ENCODE results near the gene CACNA1A. TPM values are rescaled to one million over a fixed set of nuclear protein-coding genes. Genes with fewer than 3 reads are reported as not detected.

CACNA1A gene
- total and polyA plus RNA-seq, 2 of the 4 experiments (the other 2 are of a cell fraction) = 5.9 to 15.0 TPM

DNA sequence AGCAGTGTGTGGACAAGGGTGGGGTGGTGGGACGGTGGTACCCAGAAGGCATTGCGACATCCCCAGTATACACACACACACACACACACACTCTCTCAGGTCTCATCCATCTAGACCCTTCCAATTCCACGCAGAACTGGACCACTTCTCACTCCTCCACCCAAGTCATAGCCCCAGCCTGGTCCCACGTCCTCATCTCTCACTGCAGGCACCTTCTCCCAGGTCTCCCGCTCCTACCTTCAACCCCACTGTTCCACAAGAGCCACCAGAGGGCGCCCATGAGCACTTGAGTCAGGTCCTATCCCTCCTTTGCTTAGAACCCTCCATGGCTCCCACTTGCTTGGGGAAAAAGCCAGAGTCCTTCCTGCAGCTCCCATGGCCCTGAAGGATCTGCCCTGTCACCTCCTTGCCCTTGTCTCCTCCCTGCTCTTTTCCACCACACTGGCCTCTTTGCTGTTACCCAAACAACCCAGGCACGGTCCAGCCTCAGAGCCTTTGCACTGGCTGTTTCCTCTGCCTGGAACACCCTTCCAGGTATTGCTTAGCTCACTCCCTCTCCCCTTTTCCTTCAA, 293.4 kb downstream of the CACNA1A start:
- in situ Hi-C loops (cut with MboI; ENCODE audit: low sequenced_read_pairs) = no loop called here
- no peak overlapping the region for H3K23ac ChIP-seq (ENCODE audit: low read depth, low read length)
- ATAC-seq (ENCODE audit: low read depth) (no peak), DNase-seq (peak; percentile 43)
- no peaks in the 10 kb centered on the region for H3K9me3 ChIP-seq (ENCODE audit: control insufficient read depth, insufficient read depth, low read length)
- H3K27me3 ChIP-seq (ENCODE audit: control insufficient read depth, insufficient read depth, low read length) = no peaks in the 10 kb centered on the region
- no peaks in the 10 kb centered on the region for H3K79me1 ChIP-seq (ENCODE audit: low read depth in 1 of 2, low read length in 2 of 2)
- H2BK5ac ChIP-seq (ENCODE audit: low read depth, low read length, poor library complexity, severe bottlenecking) = no peak overlapping the region
- H3K27ac ChIP-seq (ENCODE audit: insufficient read depth, low read length) = no peak overlapping the region
- H2AK9ac ChIP-seq (replicated peaks; ENCODE audit: low read depth, low read length, poor library complexity) = no peak overlapping the region
- dilution Hi-C loops (cut with HindIII; ENCODE audit: low sequenced_read_pairs, unreplicated experiment) = no loop called here
- no TSS peak for BruUV-seq (replicated peaks)
- H3K9ac ChIP-seq (ENCODE audit: low read depth, low read length) = no peak overlapping the region
- H2AFZ ChIP-seq (replicated peaks; ENCODE audit: low read length, poor library complexity) = no peak overlapping the region
- no peak overlapping the region for H4K5ac ChIP-seq (ENCODE audit: low read depth, low read length)
- intact Hi-C loops (cut with micrococcal nuclease) = no loop called here
- peaks cover 2% of the 10 kb centered on the region; the same call in 1 of the 2 replicates for H3K36me3 ChIP-seq (ENCODE audit: control insufficient read depth, insufficient read depth, low read length)
- WGBS, 2 experiments (ENCODE audit: extremely low coverage in 2 of 2, insufficient read length in 1 of 2) = 19% methylated on average over 3 of the region's 7 CpGs; no CpG with 5 or more reads in 1 of the 2 experiments
- CTCF ChIA-PET = no interaction called here
- no peak overlapping the region for H4K91ac ChIP-seq (ENCODE audit: insufficient read depth, low read depth, low read length)
- H4K20me1 ChIP-seq (ENCODE audit: insufficient read depth, low read length) = no peaks in the 10 kb centered on the region
- H3K18ac ChIP-seq (ENCODE audit: low read depth, low read length) = no peak overlapping the region
- H3K4me1 ChIP-seq (ENCODE audit: control insufficient read depth, insufficient read depth, low read length) = peaks cover 2% of the 10 kb centered on the region; the same call in 1 of the 2 replicates
- H3K14ac ChIP-seq (replicated peaks; ENCODE audit: low read depth, low read length) = no peak overlapping the region
- H2BK20ac ChIP-seq (ENCODE audit: low read depth, low read length) = no peak overlapping the region
- H3K9me1 ChIP-seq (ENCODE audit: insufficient read depth, low read length) = no peaks in the 10 kb centered on the region
- H3K4me2 ChIP-seq (ENCODE audit: low read depth, low read length) = no peak overlapping the region
- no peak overlapping the region for H3K4ac ChIP-seq (ENCODE audit: low read depth, low read length)
- no peak overlapping the region for H4K8ac ChIP-seq (ENCODE audit: low read depth in 2 of 2, low read length in 2 of 2)
- no peak overlapping the region for H2BK15ac ChIP-seq (ENCODE audit: low read depth, low read length)
- POLR2A ChIA-PET (ENCODE audit: unreplicated experiment) = no interaction called here
- no peak overlapping the region for H2BK120ac ChIP-seq (ENCODE audit: low read depth, low read length)
- no peak overlapping the region for H2AK5ac ChIP-seq (ENCODE audit: low read depth, low read length)
- H3K4me3 ChIP-seq (ENCODE audit: insufficient read depth, low read depth, low read length) = no peak overlapping the region
- no peak overlapping the region for H3K56ac ChIP-seq (ENCODE audit: extremely low read depth, insufficient read depth, low read length)
- no peak for TF ChIP-seq NFE2L2 (IDR thresholded peaks at IDR 0.05; ENCODE audit: low read depth, low read length)
- TF ChIP-seq RAD21 (IDR thresholded peaks at IDR 0.05; ENCODE audit: low read length) = peak; percentile 24; the same call in 1 of the 2 replicates
- TF ChIP-seq CHD1 (IDR thresholded peaks at IDR 0.05; ENCODE audit: low read depth, low read length) = no peak
- no peak for TF ChIP-seq BHLHE40 (IDR thresholded peaks at IDR 0.05; ENCODE audit: low read depth, low read length)
- TF ChIP-seq MAFK (IDR thresholded peaks at IDR 0.05; ENCODE audit: low read depth, low read length) = no peak
- TF ChIP-seq RFX5 (IDR thresholded peaks at IDR 0.05; ENCODE audit: low read depth, low read length) = no peak
- TF ChIP-seq FOS (IDR thresholded peaks at IDR 0.05; ENCODE audit: low read depth, low read length) = no peak
- no peak for TF ChIP-seq RCOR1 (IDR thresholded peaks at IDR 0.05; ENCODE audit: insufficient replicate concordance, low read length)
- peak; percentile 79 for TF ChIP-seq CEBPB (IDR thresholded peaks at IDR 0.05; ENCODE audit: low read depth, low read length)
- TF ChIP-seq, protein P1, sequence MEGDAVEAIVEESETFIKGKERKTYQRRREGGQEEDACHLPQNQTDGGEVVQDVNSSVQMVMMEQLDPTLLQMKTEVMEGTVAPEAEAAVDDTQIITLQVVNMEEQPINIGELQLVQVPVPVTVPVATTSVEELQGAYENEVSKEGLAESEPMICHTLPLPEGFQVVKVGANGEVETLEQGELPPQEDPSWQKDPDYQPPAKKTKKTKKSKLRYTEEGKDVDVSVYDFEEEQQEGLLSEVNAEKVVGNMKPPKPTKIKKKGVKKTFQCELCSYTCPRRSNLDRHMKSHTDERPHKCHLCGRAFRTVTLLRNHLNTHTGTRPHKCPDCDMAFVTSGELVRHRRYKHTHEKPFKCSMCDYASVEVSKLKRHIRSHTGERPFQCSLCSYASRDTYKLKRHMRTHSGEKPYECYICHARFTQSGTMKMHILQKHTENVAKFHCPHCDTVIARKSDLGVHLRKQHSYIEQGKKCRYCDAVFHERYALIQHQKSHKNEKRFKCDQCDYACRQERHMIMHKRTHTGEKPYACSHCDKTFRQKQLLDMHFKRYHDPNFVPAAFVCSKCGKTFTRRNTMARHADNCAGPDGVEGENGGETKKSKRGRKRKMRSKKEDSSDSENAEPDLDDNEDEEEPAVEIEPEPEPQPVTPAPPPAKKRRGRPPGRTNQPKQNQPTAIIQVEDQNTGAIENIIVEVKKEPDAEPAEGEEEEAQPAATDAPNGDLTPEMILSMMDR (conservative IDR thresholded peaks at IDR 0.05; ENCODE audit: low read depth, low read length) = peak; percentile 39
- TF ChIP-seq MAZ (IDR thresholded peaks at IDR 0.05; ENCODE audit: borderline replicate concordance, low read depth, low read length) = no peak
- no peak for TF ChIP-seq MXI1 (IDR thresholded peaks at IDR 0.05; ENCODE audit: borderline replicate concordance, low read depth, low read length)
- TF ChIP-seq, protein P2, sequence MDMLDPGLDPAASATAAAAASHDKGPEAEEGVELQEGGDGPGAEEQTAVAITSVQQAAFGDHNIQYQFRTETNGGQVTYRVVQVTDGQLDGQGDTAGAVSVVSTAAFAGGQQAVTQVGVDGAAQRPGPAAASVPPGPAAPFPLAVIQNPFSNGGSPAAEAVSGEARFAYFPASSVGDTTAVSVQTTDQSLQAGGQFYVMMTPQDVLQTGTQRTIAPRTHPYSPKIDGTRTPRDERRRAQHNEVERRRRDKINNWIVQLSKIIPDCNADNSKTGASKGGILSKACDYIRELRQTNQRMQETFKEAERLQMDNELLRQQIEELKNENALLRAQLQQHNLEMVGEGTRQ (IDR thresholded peaks at IDR 0.05; ENCODE audit: low read depth, low read length) = no peak
- TF ChIP-seq, protein P3, sequence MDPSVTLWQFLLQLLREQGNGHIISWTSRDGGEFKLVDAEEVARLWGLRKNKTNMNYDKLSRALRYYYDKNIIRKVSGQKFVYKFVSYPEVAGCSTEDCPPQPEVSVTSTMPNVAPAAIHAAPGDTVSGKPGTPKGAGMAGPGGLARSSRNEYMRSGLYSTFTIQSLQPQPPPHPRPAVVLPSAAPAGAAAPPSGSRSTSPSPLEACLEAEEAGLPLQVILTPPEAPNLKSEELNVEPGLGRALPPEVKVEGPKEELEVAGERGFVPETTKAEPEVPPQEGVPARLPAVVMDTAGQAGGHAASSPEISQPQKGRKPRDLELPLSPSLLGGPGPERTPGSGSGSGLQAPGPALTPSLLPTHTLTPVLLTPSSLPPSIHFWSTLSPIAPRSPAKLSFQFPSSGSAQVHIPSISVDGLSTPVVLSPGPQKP (IDR thresholded peaks at IDR 0.05; ENCODE audit: borderline replicate concordance, low read depth, low read length) = no peak
- TF ChIP-seq POLR2A (IDR thresholded peaks at IDR 0.05; ENCODE audit: low read depth, low read length) = no peak
- peak; percentile 51 for TF ChIP-seq SMC3 (IDR thresholded peaks at IDR 0.05; ENCODE audit: low read depth, low read length)

Measured in IMR-90 (cell line).